ENCODE measurements around the gene CD59. TPM values are rescaled to one million over a fixed set of nuclear protein-coding genes. Genes with fewer than 3 reads are reported as not detected.
A peak's percentile ranks its signal among the peaks of the same experiment; 100 is the strongest.
"Not testable (repeated sequence)": the region's sequence is repeated elsewhere in the genome, so short reads cannot be mapped to it uniquely, and the experiment has no call there.

Gene CD59
- total RNA-seq, 1 donor = 44.4 TPM

DNA sequence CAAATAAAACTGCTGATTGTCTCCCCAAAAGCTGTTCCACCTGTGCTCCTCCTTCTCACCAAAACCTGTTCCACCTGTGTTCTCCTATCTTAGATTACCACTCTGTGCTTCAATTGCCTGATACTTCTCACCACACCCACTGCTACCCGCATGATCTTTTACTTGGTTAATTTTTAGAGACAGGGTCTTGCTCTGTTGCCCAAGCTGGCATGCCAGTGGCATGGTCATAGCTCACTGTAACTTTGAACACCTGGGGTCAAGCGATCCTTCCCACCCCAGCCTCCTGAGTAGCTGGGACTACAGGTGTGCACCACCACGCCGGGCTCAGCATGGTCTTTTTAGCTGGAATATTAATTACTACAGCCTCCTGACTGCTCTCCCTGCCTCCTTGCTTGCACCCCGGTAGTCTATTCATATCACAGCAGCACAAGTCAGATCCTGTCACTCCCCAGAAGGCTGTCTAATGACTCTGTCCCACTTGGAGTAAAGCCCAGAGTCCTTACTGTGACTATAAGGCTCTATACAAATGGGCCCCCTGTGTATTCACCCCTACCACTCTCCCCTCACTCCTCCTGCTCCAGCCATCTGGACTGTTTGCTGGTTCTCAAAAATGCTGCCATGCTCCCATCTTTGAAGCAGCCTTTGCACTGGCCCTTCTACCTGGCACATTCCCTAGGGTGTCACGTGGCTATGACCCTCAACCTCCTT lies 39.1 kb downstream of the CD59 start:
- DNase-seq (ENCODE audit: low read depth in 2 of 3, low spot score in 2 of 3) = no peak

GRCh38 chr11:33696411-33696810 lies 39.8 kb downstream of the CD59 start:
- peak in 1 of 3 donors; percentile 21 for DNase-seq (ENCODE audit: low read depth in 2 of 3, low spot score in 2 of 3)

DNA sequence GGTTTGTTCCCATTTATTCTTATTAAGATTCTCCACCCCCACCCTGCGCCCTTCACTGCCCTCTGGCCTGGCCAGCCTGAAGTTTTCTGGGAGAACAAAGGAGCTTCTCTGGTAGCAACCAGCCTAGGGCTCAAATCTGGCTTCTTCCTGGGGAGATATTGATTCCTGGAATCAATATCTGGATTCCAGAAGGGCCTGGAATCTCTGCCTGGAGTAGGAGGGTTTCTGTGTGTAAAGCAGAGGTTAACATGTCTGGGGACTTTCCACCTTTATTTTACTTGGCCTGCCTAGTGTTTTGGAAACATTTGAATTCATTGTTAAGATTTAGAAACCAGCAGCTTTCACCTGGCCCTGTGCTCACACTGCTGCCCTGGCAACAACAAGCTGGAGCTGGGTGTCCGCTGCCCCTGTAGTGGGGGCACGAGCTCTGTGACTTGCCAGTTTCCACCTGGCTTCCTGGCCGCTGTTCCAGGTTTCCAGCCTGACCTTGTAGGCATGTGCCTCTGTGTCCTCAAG lies 41.1 kb downstream of the CD59 start:
- DNase-seq (ENCODE audit: low read depth in 2 of 3, low spot score in 2 of 3) = no peak

- peak in 1 of 3 donors; percentile 39 for DNase-seq (ENCODE audit: low read depth in 2 of 3, low spot score in 2 of 3)
Observed at GRCh38 chr11:33694346-33695050, 41.7 kb downstream of the CD59 start.

GRCh38 chr11:33692541-33692940 lies 43.7 kb downstream of the CD59 start:
- DNase-seq (ENCODE audit: low read depth in 2 of 3, low spot score in 2 of 3) = no peak

- DNase-seq (ENCODE audit: low read depth in 2 of 3, low spot score in 2 of 3) = no peak
Observed at GRCh38 chr11:33692013-33692504, 44.2 kb downstream of the CD59 start.

- DNase-seq (ENCODE audit: low read depth in 2 of 3, low spot score in 2 of 3) = no peak
Observed at GRCh38 chr11:33691066-33691864, 45.0 kb downstream of the CD59 start.

- DNase-seq (ENCODE audit: low read depth in 2 of 3, low spot score in 2 of 3) = no peak
Observed at GRCh38 chr11:33690290-33691065, 45.7 kb downstream of the CD59 start.

GRCh38 chr11:33689501-33689900 lies 46.7 kb downstream of the CD59 start:
- DNase-seq (ENCODE audit: low read depth in 2 of 3, low spot score in 2 of 3) = no peak

- DNase-seq (ENCODE audit: low read depth in 2 of 3, low spot score in 2 of 3) = no peak
Observed at GRCh38 chr11:33689085-33689484, 47.1 kb downstream of the CD59 start.

DNA sequence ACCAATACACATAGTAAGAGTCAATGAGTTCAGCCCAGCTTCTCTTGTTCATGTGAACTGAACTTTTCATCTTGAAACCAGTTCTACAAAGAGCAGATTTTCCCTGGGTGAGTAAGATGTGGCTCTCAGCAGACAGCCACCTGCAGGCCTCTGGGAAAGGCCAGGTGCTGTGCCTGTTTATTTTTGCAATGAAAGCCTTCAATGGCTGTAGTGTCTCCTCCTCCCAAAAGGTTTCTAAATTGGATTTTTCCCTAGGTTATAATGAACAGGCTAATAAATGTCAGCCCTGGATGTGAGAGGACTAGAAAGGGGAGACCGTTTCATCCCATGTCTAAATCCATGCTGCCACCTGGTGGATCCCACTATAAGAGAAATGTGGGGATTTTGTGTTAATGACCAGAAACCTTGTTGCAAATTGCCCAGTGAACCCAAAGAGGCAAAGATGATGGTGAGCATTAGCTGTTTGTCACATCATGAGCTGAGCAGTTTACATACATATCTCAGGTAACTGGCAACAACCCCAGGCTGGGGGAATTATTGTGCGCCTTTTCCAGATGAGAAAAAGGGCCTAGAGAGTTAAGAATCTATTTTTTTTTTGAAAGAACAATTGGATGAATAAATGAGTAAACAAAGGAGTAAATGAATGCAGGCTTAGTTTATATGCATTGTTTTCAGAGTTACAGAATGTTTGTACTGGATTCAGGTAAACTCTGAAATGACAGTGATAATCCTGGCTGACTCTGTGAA lies 48.3 kb downstream of the CD59 start:
- peak in 1 of 3 donors; percentile 63 for DNase-seq (ENCODE audit: low read depth in 2 of 3, low spot score in 2 of 3)

- no peak for DNase-seq (ENCODE audit: low read depth in 2 of 3, low spot score in 2 of 3)
Observed at GRCh38 chr11:33685082-33685481, 51.1 kb downstream of the CD59 start.

GRCh38 chr11:33684003-33684706 lies 52.1 kb downstream of the CD59 start:
- no peak for DNase-seq (ENCODE audit: low read depth in 2 of 3, low spot score in 2 of 3)

DNA sequence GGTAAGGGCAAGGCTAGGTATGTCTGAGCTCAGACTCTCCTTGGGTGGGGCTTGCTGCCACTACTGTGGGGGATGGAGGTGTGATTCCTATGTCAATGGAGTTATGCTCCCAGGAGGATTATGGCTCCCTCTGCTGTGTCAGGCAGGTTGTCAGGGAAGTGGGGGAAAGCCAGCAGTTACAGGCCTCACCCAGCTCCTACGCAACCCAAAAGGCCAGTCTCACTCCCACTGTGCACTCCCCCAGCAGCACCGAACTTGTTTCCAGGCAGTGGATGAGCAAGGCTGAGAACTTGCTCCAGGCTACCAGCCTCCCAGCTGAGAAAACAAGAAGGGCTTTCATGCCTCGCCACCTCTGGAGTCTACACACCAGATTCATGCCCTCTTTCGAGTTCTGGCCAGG lies 53.8 kb downstream of the CD59 start:
- DNase-seq (ENCODE audit: low read depth in 2 of 3, low spot score in 2 of 3) = no peak

- no peak for DNase-seq (ENCODE audit: low read depth in 2 of 3, low spot score in 2 of 3)
Observed at GRCh38 chr11:33682019-33682418, 54.2 kb downstream of the CD59 start.

DNA sequence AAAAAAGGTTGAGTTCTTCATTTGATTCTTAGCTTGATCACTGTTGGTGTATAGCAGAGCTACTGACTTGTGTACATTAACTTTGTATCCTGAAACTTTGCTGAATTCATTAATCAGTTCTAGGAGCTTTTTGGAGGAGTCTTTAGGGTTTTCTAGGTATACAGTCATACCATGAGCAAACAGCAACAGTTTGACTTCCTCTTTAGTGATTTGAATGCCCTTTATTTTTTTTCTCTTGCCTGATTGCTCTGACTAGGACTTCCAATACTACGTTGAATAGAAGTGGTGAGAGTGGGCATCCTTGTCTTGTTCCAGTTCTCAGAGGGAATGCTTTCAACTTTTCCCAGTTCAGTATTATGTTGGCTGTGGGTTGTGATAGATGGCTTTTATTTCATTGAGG lies 57.6 kb downstream of the CD59 start:
- DNase-seq (ENCODE audit: low read depth in 2 of 3, low spot score in 2 of 3) = not testable (repeated sequence)

- DNase-seq (ENCODE audit: low read depth in 2 of 3, low spot score in 2 of 3) = no peak
Observed at GRCh38 chr11:33674035-33674814, 62.0 kb downstream of the CD59 start.

DNA sequence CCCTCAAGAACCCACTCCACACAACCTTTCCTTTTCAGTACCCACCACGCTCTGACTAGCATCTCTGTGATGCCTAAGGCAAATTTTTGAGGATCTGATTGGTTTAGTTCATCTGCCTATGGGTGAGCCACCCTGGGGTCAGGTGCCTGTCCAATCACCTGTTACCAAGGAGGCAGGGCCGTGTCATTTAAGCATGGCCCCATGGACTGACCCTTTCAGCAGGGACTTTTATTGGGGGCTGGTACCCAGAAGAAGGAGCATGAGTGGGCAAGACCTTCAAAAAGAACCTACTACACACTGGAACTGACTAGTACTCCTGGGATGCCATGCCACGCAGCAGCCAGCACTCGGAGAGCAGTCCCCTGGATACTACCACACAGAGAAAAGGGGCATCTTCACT lies 64.0 kb downstream of the CD59 start:
- DNase-seq (ENCODE audit: low read depth in 2 of 3, low spot score in 2 of 3) = no peak

Measured in hematopoietic multipotent progenitor cell (in vitro differentiated cells).